Progenitor cell of endocrine pancreas (in vitro differentiated cells): ENCODE data around the gene NAALAD2. TPM values are rescaled to one million over a fixed set of nuclear protein-coding genes. Genes with fewer than 3 reads are reported as not detected.
"Not testable (repeated sequence)": the region's sequence is repeated elsewhere in the genome, so short reads cannot be mapped to it uniquely, and the experiment has no call there.

Experiments used
- DNase-seq: peaks from one replicate; pipeline ENCODE4 v3.0.0; 2021; ENCODE audit warnings: low spot score; ENCODE audit not compliant: unreplicated experiment
- H3K27ac Mint-ChIP-seq: 2 replicates; pipeline ENCODE4 v1.8.0; 2021; ENCODE audit warnings: mild to moderate bottlenecking, moderate library complexity, mixed read lengths
- H3K27me3 Mint-ChIP-seq: 2 replicates; pipeline ENCODE4 v1.8.0; 2021; ENCODE audit warnings: mixed read lengths
- H3K36me3 Mint-ChIP-seq: 2 replicates; pipeline ENCODE4 v1.8.0; 2022; ENCODE audit warnings: mixed read lengths; ENCODE audit not compliant: insufficient read depth
- H3K4me1 Mint-ChIP-seq: 2 replicates; pipeline ENCODE4 v1.8.0; 2021; ENCODE audit warnings: low read depth, mixed read lengths
- H3K4me3 Mint-ChIP-seq: 2 replicates; pipeline ENCODE4 v1.8.0; 2021; ENCODE audit warnings: low read depth, mild to moderate bottlenecking, moderate library complexity, mixed read lengths
- H3K9me3 Mint-ChIP-seq: 2 replicates; pipeline ENCODE4 v1.8.0; 2021; ENCODE audit warnings: low read depth, mixed read lengths
- total RNA-seq: library from RNA; stranded (reverse); gene quantifications from 2 replicates; pipeline ENCODE4 v1.2.1, GENCODE V29; 2021
- TF ChIP-seq, protein P1 (sequence below): fragments of 200-600 bp; sonication (generic); IDR thresholded peaks from one replicate; pipeline ENCODE4 v1.5.0; 2021; ENCODE audit warnings: antibody characterized with exemption, mild to moderate bottlenecking; ENCODE audit not compliant: unreplicated experiment

Gene NAALAD2
- total RNA-seq, 1 donor from 2014 or later, result 5.5 TPM

DNA sequence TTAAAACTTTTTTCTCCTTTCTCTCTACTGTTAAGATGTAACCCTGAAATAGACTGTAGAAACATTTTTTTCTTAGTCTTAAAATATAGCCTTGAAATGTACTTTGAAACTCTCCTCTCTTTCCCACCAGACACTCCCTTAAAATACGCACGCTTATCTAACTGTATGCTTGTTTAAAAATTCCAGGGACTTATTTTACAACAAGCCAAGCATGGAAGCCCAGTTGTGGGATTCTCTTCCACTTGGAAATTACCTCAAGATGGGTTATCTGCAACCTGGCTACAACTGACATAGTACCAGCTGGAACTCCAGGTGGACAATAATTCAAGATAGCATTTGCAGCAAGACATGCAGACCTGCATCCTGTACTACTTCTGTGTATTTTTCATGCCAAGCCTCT lies 100.5 kb downstream of the NAALAD2 start:
- Mint-ChIP-seq H3K4me1 (peaks cover 7% of the 10 kb centered on the region), H3K27ac (no peak overlapping the region), H3K4me3 (no peak overlapping the region), H3K27me3 (no peaks in the 10 kb centered on the region), H3K36me3 (no peaks in the 10 kb centered on the region), H3K9me3 (peaks cover 2% of the 10 kb centered on the region)
- TF ChIP-seq, protein P1, sequence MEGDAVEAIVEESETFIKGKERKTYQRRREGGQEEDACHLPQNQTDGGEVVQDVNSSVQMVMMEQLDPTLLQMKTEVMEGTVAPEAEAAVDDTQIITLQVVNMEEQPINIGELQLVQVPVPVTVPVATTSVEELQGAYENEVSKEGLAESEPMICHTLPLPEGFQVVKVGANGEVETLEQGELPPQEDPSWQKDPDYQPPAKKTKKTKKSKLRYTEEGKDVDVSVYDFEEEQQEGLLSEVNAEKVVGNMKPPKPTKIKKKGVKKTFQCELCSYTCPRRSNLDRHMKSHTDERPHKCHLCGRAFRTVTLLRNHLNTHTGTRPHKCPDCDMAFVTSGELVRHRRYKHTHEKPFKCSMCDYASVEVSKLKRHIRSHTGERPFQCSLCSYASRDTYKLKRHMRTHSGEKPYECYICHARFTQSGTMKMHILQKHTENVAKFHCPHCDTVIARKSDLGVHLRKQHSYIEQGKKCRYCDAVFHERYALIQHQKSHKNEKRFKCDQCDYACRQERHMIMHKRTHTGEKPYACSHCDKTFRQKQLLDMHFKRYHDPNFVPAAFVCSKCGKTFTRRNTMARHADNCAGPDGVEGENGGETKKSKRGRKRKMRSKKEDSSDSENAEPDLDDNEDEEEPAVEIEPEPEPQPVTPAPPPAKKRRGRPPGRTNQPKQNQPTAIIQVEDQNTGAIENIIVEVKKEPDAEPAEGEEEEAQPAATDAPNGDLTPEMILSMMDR, result no peak
- no peak for DNase-seq

DNA sequence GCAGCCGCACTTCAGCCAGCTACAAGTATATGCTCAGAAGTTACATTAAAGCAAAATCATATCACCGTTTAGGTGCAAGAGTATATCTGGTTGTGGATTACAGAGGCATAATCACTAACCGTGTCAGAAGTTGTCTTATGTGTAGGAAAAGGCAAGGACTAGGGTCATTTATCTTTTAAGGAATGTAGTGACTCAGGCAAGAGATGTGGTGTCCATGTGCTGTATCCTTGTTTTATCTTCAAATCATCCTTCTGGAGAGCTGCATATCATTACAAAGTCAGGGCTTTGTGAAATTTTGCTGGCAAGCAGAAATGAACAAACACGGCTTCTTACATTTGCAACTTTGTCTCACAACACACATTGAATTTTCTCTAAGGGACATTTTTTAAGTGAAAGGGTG lies 101.1 kb downstream of the NAALAD2 start:
- TF ChIP-seq, protein P1, result no peak
- no peak for DNase-seq
- peaks cover 7% of the 10 kb centered on the region for H3K4me1 Mint-ChIP-seq
- H3K4me3 Mint-ChIP-seq, result no peak overlapping the region
- H3K27me3 Mint-ChIP-seq, result no peaks in the 10 kb centered on the region
- no peaks in the 10 kb centered on the region for H3K36me3 Mint-ChIP-seq
- no peaks in the 10 kb centered on the region for H3K9me3 Mint-ChIP-seq
- no peak overlapping the region for H3K27ac Mint-ChIP-seq

DNA sequence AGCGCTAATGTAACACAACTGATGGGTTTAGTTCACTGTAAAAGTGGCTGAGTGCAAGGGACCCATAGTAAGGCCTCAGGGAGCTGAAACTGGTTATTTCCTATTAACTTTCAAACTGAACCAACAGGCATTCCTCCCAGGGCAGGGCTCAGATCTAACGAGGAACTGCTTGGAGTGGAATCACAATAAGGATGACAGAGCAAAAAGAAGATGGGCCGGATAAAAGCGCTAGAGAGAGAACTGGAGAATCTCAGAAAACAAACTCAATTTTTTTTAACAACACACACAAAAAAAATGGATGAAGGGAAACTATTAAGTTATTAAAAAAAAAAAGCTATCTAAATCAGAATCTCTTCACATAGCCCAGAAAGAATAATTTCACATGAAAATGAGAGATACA lies 102.5 kb downstream of the NAALAD2 start:
- no peaks in the 10 kb centered on the region for H3K9me3 Mint-ChIP-seq
- H3K36me3 Mint-ChIP-seq, result no peaks in the 10 kb centered on the region
- no peaks in the 10 kb centered on the region for H3K27me3 Mint-ChIP-seq
- no peak overlapping the region for H3K27ac Mint-ChIP-seq
- H3K4me3 Mint-ChIP-seq, result no peak overlapping the region
- TF ChIP-seq, protein P1, result no peak
- peaks cover 7% of the 10 kb centered on the region for H3K4me1 Mint-ChIP-seq
- no peak for DNase-seq

DNA sequence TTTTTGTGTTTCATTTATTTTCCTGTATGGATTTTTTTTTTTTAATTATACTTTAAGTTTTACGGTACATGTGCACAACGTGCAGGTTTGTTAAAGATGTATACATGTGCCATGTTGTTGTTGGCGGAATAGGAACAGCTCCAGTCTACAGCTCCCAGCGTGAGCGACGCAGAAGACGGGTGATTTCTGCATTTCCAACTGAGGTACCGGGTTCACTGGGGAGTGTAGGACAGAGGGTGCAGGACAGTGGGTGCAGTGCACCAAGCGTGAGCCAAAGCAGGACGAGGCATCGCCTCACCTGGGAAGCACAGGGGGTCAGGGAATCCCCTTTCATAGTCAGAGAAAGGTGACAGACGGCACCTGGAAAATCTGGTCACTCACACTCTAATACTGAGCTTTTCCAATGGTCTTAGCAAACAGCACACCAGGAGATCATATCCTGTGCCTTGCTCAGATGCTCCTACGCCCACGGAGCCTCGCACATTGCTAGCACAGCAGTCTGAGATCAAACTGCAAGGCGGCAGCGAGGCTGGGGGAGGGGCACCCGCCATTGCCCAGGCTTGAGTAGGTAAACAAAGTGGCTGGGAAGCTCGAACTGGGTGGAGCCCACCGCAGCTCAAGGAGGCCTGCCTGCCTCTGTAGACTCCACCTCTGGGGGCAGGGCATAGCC lies 105.6 kb downstream of the NAALAD2 start:
- not testable (repeated sequence) for H3K9me3 Mint-ChIP-seq, H3K27ac Mint-ChIP-seq, H3K27me3 Mint-ChIP-seq, H3K4me1 Mint-ChIP-seq, H3K36me3 Mint-ChIP-seq, H3K4me3 Mint-ChIP-seq, DNase-seq

DNA sequence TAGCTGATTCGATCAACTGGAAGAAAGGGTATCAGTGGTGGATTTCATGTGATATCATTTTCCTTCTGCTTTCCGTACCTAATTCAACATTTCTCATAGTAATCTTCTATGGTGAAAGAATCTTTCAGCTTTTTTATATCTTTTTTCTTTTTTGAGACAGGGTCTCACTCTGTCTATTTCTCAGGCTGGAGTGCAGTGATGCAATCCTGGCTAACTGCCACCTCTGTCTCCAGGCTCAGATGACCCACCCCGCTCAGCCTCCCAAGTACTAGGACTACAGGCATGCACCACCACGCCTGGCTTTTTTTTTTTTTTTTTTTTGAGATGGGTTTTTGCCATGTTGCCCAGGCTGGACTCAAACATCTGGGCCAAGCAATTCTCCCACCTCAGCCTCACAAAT lies 107.0 kb downstream of the NAALAD2 start:
- TF ChIP-seq, protein P1, result no peak
- no peak overlapping the region for H3K4me3 Mint-ChIP-seq
- no peaks in the 10 kb centered on the region for H3K27me3 Mint-ChIP-seq
- peaks cover 4% of the 10 kb centered on the region for H3K4me1 Mint-ChIP-seq
- no peak overlapping the region for H3K27ac Mint-ChIP-seq
- no peaks in the 10 kb centered on the region for H3K9me3 Mint-ChIP-seq
- DNase-seq, result no peak
- H3K36me3 Mint-ChIP-seq, result no peaks in the 10 kb centered on the region

Other genes starting within 250 kb of the NAALAD2 start
- not detected in 2 replicates for gene TRIM49D1, start 212.4 kb upstream of the NAALAD2 start, total RNA-seq
- gene TRIM49D2, start 210.6 kb upstream of the NAALAD2 start, total RNA-seq, result not detected in 2 replicates
- gene TRIM64, start 168.6 kb upstream of the NAALAD2 start, total RNA-seq, result not detected in 2 replicates
- gene TRIM49C, start 103.6 kb upstream of the NAALAD2 start, total RNA-seq, result not detected in 2 replicates
- gene UBTFL1, start 48.7 kb upstream of the NAALAD2 start, total RNA-seq, result not detected in 2 replicates
- gene CHORDC1, start 88.4 kb downstream of the NAALAD2 start, total RNA-seq, result 56.8 and 65.9 TPM in 2 replicates